ENCODE results near the gene CHRM4.

GRCh38 chr11:46438211-46438610, 46.6 kb upstream of the CHRM4 start:
- TF ChIP-seq POLR2AphosphoS5 (IDR thresholded peaks at IDR 0.05; ENCODE audit: low read depth, low read length) (no peak), POLR2A (IDR thresholded peaks at IDR 0.05; ENCODE audit: low read depth, low read length) (no peak), TAF1 (IDR thresholded peaks at IDR 0.05; ENCODE audit: low read depth, low read length) (no peak), PAX5 (IDR thresholded peaks at IDR 0.05; ENCODE audit: insufficient read depth, low read length, severe bottlenecking) (no peak), SPI1 (IDR thresholded peaks at IDR 0.05; ENCODE audit: low read depth, low read length) (no peak), POU2F2 (IDR thresholded peaks at IDR 0.05; ENCODE audit: low read depth, low read length) (no peak)

All from GM12891 (cell line).